H1 (cell line): ENCODE measurements around the gene AMN. TPM values are rescaled to one million over a fixed set of nuclear protein-coding genes. Genes with fewer than 3 reads are reported as not detected.

Experiments
- CTCF ChIA-PET: fragments of 300-600 bp; sonication (Branson Sonifier 250); formaldehyde crosslinking; loops from one replicate; lab custom pipeline; 2021; ENCODE audit not compliant: partially characterized antibody; lab: Charles Lee
- POLR2A ChIA-PET: fragments of 300-600 bp; sonication (Branson Sonifier 250); formaldehyde crosslinking; loops from one replicate; lab custom pipeline; 2021; ENCODE audit warnings: inconsistent platforms; ENCODE audit not compliant: partially characterized antibody; lab: Charles Lee
- DNase-seq, 2 experiments: peaks; one replicate each; pipeline versions ENCODE4 v3.0.0 to v3.0.0-alpha.2; 2010 to 2022; ENCODE audit warnings: low spot score in 2 of 2, low read depth in 1 of 2, mixed read lengths in 1 of 2
- FAIRE-seq: peaks from 2 replicates; lab custom pipeline; 2011; peaks lifted over from hg19 to GRCh38; lab: Jason Lieb, UNC
- H2AFZ ChIP-seq: 2 replicates; pipeline ENCODE4 v1.8.1; 2012; ENCODE audit warnings: low read length, inconsistent platforms
- H2AK5ac ChIP-seq: 2 replicates; pipeline ENCODE4 v1.6.1; 2013; ENCODE audit warnings: low read depth, low read length
- H2BK120ac ChIP-seq: replicated peaks from 2 replicates; pipeline ENCODE3; 2013; ENCODE audit warnings: low read depth, low read length, inconsistent platforms
- H2BK12ac ChIP-seq: 2 replicates; pipeline ENCODE4 v1.6.1; 2013; ENCODE audit warnings: low read depth, low read length
- H2BK15ac ChIP-seq: 2 replicates; pipeline ENCODE4 v1.6.1; 2013; ENCODE audit warnings: low read length
- H2BK20ac ChIP-seq: 2 replicates; pipeline ENCODE4 v1.6.1; 2013; ENCODE audit warnings: low read length
- H2BK5ac ChIP-seq: 2 replicates; pipeline ENCODE4 v1.6.1; 2013; ENCODE audit warnings: low read depth, low read length
- H3K14ac ChIP-seq: 2 replicates; pipeline ENCODE4 v1.6.1; 2013; ENCODE audit warnings: inconsistent platforms; ENCODE audit not compliant: insufficient read length
- H3K18ac ChIP-seq: 2 replicates; pipeline ENCODE4 v1.6.1; 2013; ENCODE audit warnings: low read length; ENCODE audit errors: extremely low read depth
- H3K23ac ChIP-seq: 2 replicates; pipeline ENCODE4 v1.6.1; 2013; ENCODE audit warnings: inconsistent platforms; ENCODE audit not compliant: insufficient read length
- H3K23me2 ChIP-seq: 2 replicates; pipeline ENCODE4 v1.6.1; 2013; ENCODE audit warnings: low read depth, low read length
- H3K27ac ChIP-seq: 2 replicates; pipeline ENCODE4 v1.6.1; 2011; ENCODE audit warnings: low read depth, low read length, inconsistent platforms
- H3K27me3 ChIP-seq, 4 experiments: replicated peaks in 1 of 4; 1 replicate in 1 of 4; 2 replicates in 3 of 4; pipeline versions ENCODE4 v1.6.1 to v1.8.1; 2011 to 2013; ENCODE audit warnings: low read length in 3 of 4, mild to moderate bottlenecking in 3 of 4, inconsistent platforms in 2 of 4, mixed read lengths in 2 of 4, moderate library complexity in 1 of 4; ENCODE audit not compliant: control insufficient read depth in 3 of 4, insufficient read depth in 3 of 4; ENCODE audit errors: extremely low read depth in 1 of 4
- H3K36me3 ChIP-seq, 4 experiments: 2 replicates each; pipeline versions ENCODE4 v1.6.1 to v1.8.1; 2011 to 2013; ENCODE audit warnings: mild to moderate bottlenecking in 4 of 4, low read length in 3 of 4, moderate library complexity in 2 of 4, control low read depth in 1 of 4, inconsistent platforms in 1 of 4; ENCODE audit not compliant: insufficient read depth in 4 of 4, control insufficient read depth in 2 of 4
- H3K4ac ChIP-seq: replicated peaks from 2 replicates; pipeline ENCODE3; 2013; ENCODE audit warnings: low read length, low read depth, mixed read lengths, inconsistent platforms; ENCODE audit not compliant: insufficient read length
- H3K4me1 ChIP-seq, 4 experiments: replicated peaks in 1 of 4; 1 replicate in 1 of 4; 2 replicates in 3 of 4; pipeline versions ENCODE4 v1.6.1 to v1.8.1; 2011 to 2013; ENCODE audit warnings: low read length in 3 of 4, inconsistent platforms in 2 of 4, mixed read lengths in 1 of 4; ENCODE audit not compliant: insufficient read depth in 4 of 4, control insufficient read depth in 3 of 4
- H3K4me2 ChIP-seq, 2 experiments: 2 replicates each; pipeline versions ENCODE4 v1.6.1 to v1.8.1; 2011 to 2013; ENCODE audit warnings: low read depth in 2 of 2, low read length in 2 of 2, control low read depth in 1 of 2, inconsistent platforms in 1 of 2, mild to moderate bottlenecking in 1 of 2; ENCODE audit not compliant: insufficient read depth in 1 of 2
- H3K4me3 ChIP-seq, 4 experiments: fragments of 200-600, 300-600 bp in 1 of 4; sonication (generic), shearing (Covaris generic), sonication (Bioruptor Twin) in 1 of 4; 2 replicates each; pipeline versions ENCODE4 v1.5.1 to v1.8.1; 2011 to 2016; ENCODE audit warnings: low read length in 4 of 4, low read depth in 3 of 4, control low read depth in 2 of 4, inconsistent platforms in 2 of 4, mild to moderate bottlenecking in 2 of 4, mixed read lengths in 1 of 4, moderate library complexity in 1 of 4; ENCODE audit not compliant: insufficient read depth in 2 of 4; ENCODE audit errors: extremely low read depth in 1 of 4
- H3K56ac ChIP-seq: replicated peaks from 2 replicates; pipeline ENCODE3; 2013; ENCODE audit warnings: low read depth, mild to moderate bottlenecking, mixed read lengths, low read length, inconsistent platforms; ENCODE audit not compliant: insufficient read length
- H3K79me1 ChIP-seq: 2 replicates; pipeline ENCODE4 v1.6.1; 2013; ENCODE audit warnings: low read depth, low read length, control low read depth
- H3K79me2 ChIP-seq, 2 experiments: 2 replicates each; pipeline versions ENCODE4 v1.6.1 to v1.8.1; 2012 to 2013; ENCODE audit warnings: low read length in 2 of 2, mild to moderate bottlenecking in 2 of 2, inconsistent platforms in 1 of 2; ENCODE audit not compliant: insufficient read depth in 2 of 2, control insufficient read depth in 1 of 2
- H3K9ac ChIP-seq, 4 experiments: replicated peaks in 1 of 4; 1 replicate in 1 of 4; 2 replicates in 3 of 4; pipeline versions ENCODE4 v1.6.1 to v1.8.1; 2011 to 2013; ENCODE audit warnings: low read depth in 3 of 4, low read length in 3 of 4, control low read depth in 2 of 4, mild to moderate bottlenecking in 2 of 4, moderate library complexity in 2 of 4, inconsistent platforms in 1 of 4; ENCODE audit errors: extremely low read depth in 1 of 4
- H3K9me3 ChIP-seq, 2 experiments: 2 replicates each; pipeline versions ENCODE4 v1.6.1 to v1.8.1; 2012 to 2013; ENCODE audit warnings: mild to moderate bottlenecking in 2 of 2, moderate library complexity in 2 of 2, control low read depth in 1 of 2, inconsistent platforms in 1 of 2, low read depth in 1 of 2, low read length in 1 of 2, mixed read lengths in 1 of 2; ENCODE audit not compliant: insufficient read depth in 2 of 2
- H4K20me1 ChIP-seq, 2 experiments: replicated peaks in 1 of 2; 2 replicates each; pipeline versions ENCODE3 to v1.8.1; 2011 to 2013; ENCODE audit warnings: inconsistent platforms in 2 of 2, low read length in 2 of 2, mild to moderate bottlenecking in 1 of 2; ENCODE audit not compliant: insufficient read depth in 2 of 2, control insufficient read depth in 1 of 2
- H4K5ac ChIP-seq: 2 replicates; pipeline ENCODE4 v1.6.1; 2013; ENCODE audit warnings: low read length, low read depth, mixed read lengths, inconsistent platforms; ENCODE audit not compliant: insufficient read length
- H4K8ac ChIP-seq: 2 replicates; pipeline ENCODE4 v1.8.0; 2013; ENCODE audit warnings: mild to moderate bottlenecking, moderate library complexity, low read length, inconsistent platforms; ENCODE audit not compliant: insufficient read depth; ENCODE audit errors: extremely low read depth
- H4K91ac ChIP-seq: replicated peaks from 2 replicates; pipeline ENCODE3; 2013; ENCODE audit warnings: low read length, mixed read lengths, inconsistent platforms; ENCODE audit not compliant: insufficient read length
- NANOG ChIP-seq: IDR thresholded peaks from 2 replicates; pipeline ENCODE4 v1.6.1; 2011; ENCODE audit warnings: low read length, low read depth, mild to moderate bottlenecking, inconsistent platforms; ENCODE audit not compliant: insufficient read depth, poor library complexity, severe bottlenecking
- SIX5 ChIP-seq: IDR thresholded peaks from 2 replicates; pipeline ENCODE4 v1.6.1; 2011; ENCODE audit warnings: mild to moderate bottlenecking, low read depth, low read length
- SRF ChIP-seq: IDR thresholded peaks from 2 replicates; pipeline ENCODE4 v1.6.1; 2011; ENCODE audit warnings: mild to moderate bottlenecking, low read depth, low read length, moderate library complexity
- WGBS, 2 experiments: shearing (Covaris generic) in 1 of 2; methylation state at CpG; one replicate each; pipeline versions ENCODE4 v1.1.6 to v1.1.7; 2013 to 2015; ENCODE audit warnings: low lambda C conversion rate in 2 of 2, mixed read lengths in 2 of 2, inconsistent platforms in 1 of 2, low coverage in 1 of 2, missing lambda C conversion rate in 1 of 2; ENCODE audit not compliant: insufficient replicate concordance in 2 of 2, insufficient coverage in 1 of 2, insufficient read length in 1 of 2; ENCODE audit errors: extremely low coverage in 1 of 2, missing lambda C conversion rate in 1 of 2; 5-methylcytosine and 5-hydroxymethylcytosine counted together
- polyA plus RNA-seq, 7 experiments: library from polyadenylated mRNA; depleted of rRNA in 3 of 7; stranded (reverse) in 5 of 7; unstranded in 2 of 7; fragments of >200 nt in 5 of 7; fragments of 200-250 nt in 2 of 7; gene quantifications; 1 replicate in 5 of 7; 2 replicates in 1 of 7; 4 replicates in 1 of 7; pipeline versions ENCODE4 v1.2.1 to v1.2.3, GENCODE V29; 2011 to 2013; ENCODE audit warnings: missing spikeins in 2 of 7, mixed read lengths in 2 of 7
- total RNA-seq: library from RNA; stranded (reverse); fragmentation: NEBNext Ultra II Directional; extraction: Animal tissue kit (Norgen Biotek cat#: 25700); gene quantifications from 2 replicates; pipeline ENCODE4 v1.2.1, GENCODE V29; 2021
- TF ChIP-seq, protein P1 (sequence below): IDR thresholded peaks from 2 replicates; pipeline ENCODE4 v1.6.1; 2012; ENCODE audit warnings: inconsistent platforms

Gene AMN
- total and polyA plus RNA-seq, 2 of the 8 experiments (the other 6 are each of a cell fraction or from before 2014, with no cell fraction given) = 0.77 to 1.5 TPM

DNA sequence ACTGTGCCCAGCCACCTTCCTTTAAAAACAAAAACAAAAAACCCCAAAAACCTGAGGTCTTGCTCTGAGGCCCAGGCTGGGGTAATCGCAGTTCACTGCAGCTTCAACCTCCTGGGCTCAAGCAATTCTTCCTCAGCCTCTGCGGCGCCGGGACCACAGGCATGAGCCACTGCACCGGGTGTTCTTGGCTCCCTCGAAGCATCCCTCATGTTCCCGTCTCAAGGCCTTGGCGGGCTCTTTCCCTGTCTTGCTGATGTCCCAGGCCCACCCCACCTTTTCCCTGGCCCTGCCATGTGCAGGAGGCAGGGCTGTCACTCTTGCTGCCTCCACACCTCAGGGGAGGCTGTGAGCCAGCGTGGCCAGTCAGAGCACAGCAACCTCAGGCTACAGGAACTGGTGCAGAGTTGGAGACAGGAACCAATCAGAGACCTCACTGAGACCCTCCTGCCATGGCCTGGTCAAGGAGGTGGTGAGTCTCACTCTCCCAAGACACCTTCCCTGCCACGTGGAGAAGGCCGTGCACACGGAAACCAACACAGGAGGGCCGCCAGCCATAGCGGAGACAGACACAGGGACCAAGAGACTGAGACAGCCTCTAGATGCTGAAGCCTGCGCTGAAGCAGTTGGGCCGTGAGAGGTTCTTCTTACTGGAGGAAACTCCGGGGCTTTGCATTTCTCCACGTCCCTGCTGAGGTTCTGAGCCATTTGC lies 6.0 kb upstream of the AMN start:
- Histone ChIP-seq H2AK5ac (no peak overlapping the region), H3K27ac (no peak overlapping the region), H3K79me2 (no peaks in the 10 kb centered on the region), H2BK120ac (no peak overlapping the region), H3K79me1 (no peaks in the 10 kb centered on the region), H3K27me3 (no peaks in the 10 kb centered on the region; a peak in 2 of 7 replicates), H4K5ac (no peak overlapping the region), H2BK5ac (0 out of 2 replicates have a peak overlapping the region, but pooled peaks have one; percentile 35), H2BK12ac (no peak overlapping the region), H3K4me3 (no peak overlapping the region), H3K4me2 (no peak overlapping the region), H3K4ac (no peak overlapping the region), H4K20me1 (peaks cover 0 to 10% of the 10 kb centered on the region in 2 experiments), H4K91ac (no peak overlapping the region), H2AFZ (no peak overlapping the region), H3K56ac (no peak overlapping the region), H3K36me3 (no peaks in the 10 kb centered on the region), H2BK15ac (no peak overlapping the region), H2BK20ac (no peak overlapping the region), H3K23ac (no peak overlapping the region), H3K14ac (no peak overlapping the region), H3K4me1 (no peaks in the 10 kb centered on the region; a peak in 1 of 7 replicates), H3K9ac (no peak overlapping the region), H3K9me3 (no peaks in the 10 kb centered on the region; a peak in 1 of 4 replicates), H3K23me2 (peaks cover 23% of the 10 kb centered on the region; the same call in 1 of the 2 replicates), H4K8ac (no peak overlapping the region), H3K18ac (no peak overlapping the region)
- no peak for TF ChIP-seq SIX5
- TF ChIP-seq NANOG = no peak
- TF ChIP-seq SRF = no peak
- TF ChIP-seq, protein P1, sequence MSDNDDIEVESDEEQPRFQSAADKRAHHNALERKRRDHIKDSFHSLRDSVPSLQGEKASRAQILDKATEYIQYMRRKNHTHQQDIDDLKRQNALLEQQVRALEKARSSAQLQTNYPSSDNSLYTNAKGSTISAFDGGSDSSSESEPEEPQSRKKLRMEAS = peak; percentile 26; the same call in 1 of the 2 replicates
- DNase-seq = no peak
- FAIRE-seq = no peak
- CTCF ChIA-PET = interaction anchor here (0.6 to 2.9 kb wide), 10 partner anchors 9 to 222 kb away, joined by 3 to 18 read pairs (median 4); no protein-coding TSS in a partner anchor
- WGBS, 2 experiments = 87% methylated on average over 18 of the region's 18 CpGs; no CpG with 5 or more reads in 1 of the 2 experiments
- POLR2A ChIA-PET = interaction anchor here (0.8 to 1.0 kb wide), 2 partner anchors 12 to 141 kb away, joined by 3 to 4 read pairs; no protein-coding TSS in a partner anchor
